Vagina (tissue), 2 donors: Measurements from ENCODE around the gene MFSD6.

Experiments
- POLR2AphosphoS5 ChIP-seq, 2 donors: sonication (generic); formaldehyde crosslinking; IDR thresholded peaks; one replicate each; pipeline ENCODE4 v1.9.0; 2017; ENCODE audit warnings: antibody characterized with exemption in 2 of 2, mild to moderate bottlenecking in 2 of 2, low read depth in 1 of 2; ENCODE audit not compliant: insufficient read depth in 1 of 2
- TF ChIP-seq, protein P1 (sequence below), 3 experiments: fragments of 450-650 bp in 2 of 3; fragments of 200-600 bp in 1 of 3; sonication (generic) in 1 of 3; IDR thresholded peaks; one replicate each; pipeline ENCODE4 v1.5.1; 2017 to 2019; ENCODE audit warnings: antibody characterized with exemption in 3 of 3, mild to moderate bottlenecking in 2 of 3, moderate library complexity in 2 of 3

GRCh38 chr2:190488516-190489233 is 80.5 kb downstream of the MFSD6 start:
- TF ChIP-seq, protein P1, sequence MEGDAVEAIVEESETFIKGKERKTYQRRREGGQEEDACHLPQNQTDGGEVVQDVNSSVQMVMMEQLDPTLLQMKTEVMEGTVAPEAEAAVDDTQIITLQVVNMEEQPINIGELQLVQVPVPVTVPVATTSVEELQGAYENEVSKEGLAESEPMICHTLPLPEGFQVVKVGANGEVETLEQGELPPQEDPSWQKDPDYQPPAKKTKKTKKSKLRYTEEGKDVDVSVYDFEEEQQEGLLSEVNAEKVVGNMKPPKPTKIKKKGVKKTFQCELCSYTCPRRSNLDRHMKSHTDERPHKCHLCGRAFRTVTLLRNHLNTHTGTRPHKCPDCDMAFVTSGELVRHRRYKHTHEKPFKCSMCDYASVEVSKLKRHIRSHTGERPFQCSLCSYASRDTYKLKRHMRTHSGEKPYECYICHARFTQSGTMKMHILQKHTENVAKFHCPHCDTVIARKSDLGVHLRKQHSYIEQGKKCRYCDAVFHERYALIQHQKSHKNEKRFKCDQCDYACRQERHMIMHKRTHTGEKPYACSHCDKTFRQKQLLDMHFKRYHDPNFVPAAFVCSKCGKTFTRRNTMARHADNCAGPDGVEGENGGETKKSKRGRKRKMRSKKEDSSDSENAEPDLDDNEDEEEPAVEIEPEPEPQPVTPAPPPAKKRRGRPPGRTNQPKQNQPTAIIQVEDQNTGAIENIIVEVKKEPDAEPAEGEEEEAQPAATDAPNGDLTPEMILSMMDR (IDR thresholded peaks at IDR 0.05), result no peak
- no peak for TF ChIP-seq POLR2AphosphoS5 (IDR thresholded peaks at IDR 0.05; ENCODE audit: insufficient read depth in 1 of 2, low read depth in 1 of 2)
